ENCODE measurements around the gene CTDSP2.

DNA sequence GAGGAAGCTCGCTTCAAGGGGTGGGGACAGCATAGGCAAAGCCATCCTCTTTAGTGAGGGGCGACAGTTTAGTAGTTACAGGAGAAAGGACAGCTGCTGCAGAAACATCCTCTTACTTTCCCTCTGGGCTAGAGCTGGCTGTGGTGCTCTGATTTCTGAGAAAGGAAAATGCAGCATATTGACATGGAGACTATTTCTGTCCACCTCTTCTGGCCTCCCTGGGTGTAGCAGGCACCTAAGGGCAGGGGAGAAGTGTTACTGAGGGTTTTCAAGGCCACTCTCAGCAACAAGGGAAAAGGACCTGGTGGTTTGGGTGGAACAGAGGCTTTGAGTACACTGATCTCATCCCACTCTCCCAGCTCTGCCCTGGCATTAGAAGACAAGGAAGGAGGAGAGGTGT is 40.0 kb upstream of the CTDSP2 start:
- TF ChIP-seq, protein P1, sequence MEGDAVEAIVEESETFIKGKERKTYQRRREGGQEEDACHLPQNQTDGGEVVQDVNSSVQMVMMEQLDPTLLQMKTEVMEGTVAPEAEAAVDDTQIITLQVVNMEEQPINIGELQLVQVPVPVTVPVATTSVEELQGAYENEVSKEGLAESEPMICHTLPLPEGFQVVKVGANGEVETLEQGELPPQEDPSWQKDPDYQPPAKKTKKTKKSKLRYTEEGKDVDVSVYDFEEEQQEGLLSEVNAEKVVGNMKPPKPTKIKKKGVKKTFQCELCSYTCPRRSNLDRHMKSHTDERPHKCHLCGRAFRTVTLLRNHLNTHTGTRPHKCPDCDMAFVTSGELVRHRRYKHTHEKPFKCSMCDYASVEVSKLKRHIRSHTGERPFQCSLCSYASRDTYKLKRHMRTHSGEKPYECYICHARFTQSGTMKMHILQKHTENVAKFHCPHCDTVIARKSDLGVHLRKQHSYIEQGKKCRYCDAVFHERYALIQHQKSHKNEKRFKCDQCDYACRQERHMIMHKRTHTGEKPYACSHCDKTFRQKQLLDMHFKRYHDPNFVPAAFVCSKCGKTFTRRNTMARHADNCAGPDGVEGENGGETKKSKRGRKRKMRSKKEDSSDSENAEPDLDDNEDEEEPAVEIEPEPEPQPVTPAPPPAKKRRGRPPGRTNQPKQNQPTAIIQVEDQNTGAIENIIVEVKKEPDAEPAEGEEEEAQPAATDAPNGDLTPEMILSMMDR (IDR thresholded peaks at IDR 0.05), result no peak
- no peak for TF ChIP-seq POLR2AphosphoS5 (IDR thresholded peaks at IDR 0.05)
